Body of pancreas (tissue), 4 donors: ENCODE results near the gene DOCK3. TPM values are rescaled to one million over a fixed set of nuclear protein-coding genes. Genes with fewer than 3 reads are reported as not detected.
"Not testable (repeated sequence)": the region's sequence is repeated elsewhere in the genome, so short reads cannot be mapped to it uniquely, and the experiment has no call there.

Experiments
- ATAC-seq: fragments of 150-250 bp; one replicate; pipeline ENCODE4 v1.9.1; 2016
- DNase-seq, 4 donors: peaks; one replicate each; pipeline ENCODE4 v3.0.0-alpha.2; 2019
- H3K27ac ChIP-seq, 4 donors: fragments of 200-600 bp; sonication (generic); 1 replicate in 3 of 4; 2 replicates in 1 of 4; pipeline versions ENCODE4 v1.5.1 to v1.6.1; 2016 to 2019; ENCODE audit warnings: mild to moderate bottlenecking in 1 of 4, mixed read lengths in 1 of 4, moderate library complexity in 1 of 4
- H3K27me3 ChIP-seq, 2 donors: fragments of 200-600 bp; sonication (generic); one replicate each; pipeline ENCODE4 v1.6.0; 2016; ENCODE audit warnings: mild to moderate bottlenecking in 1 of 2
- H3K36me3 ChIP-seq, 2 donors: fragments of 200-600 bp; sonication (generic); replicated peaks in 1 of 2; 2 replicates each; pipeline ENCODE4 v1.5.1; 2016; ENCODE audit warnings: low read depth in 2 of 2; ENCODE audit not compliant: insufficient read depth in 1 of 2
- H3K4me1 ChIP-seq: fragments of 200-600 bp; sonication (generic); one replicate; pipeline ENCODE4 v1.6.0; 2016
- H3K4me3 ChIP-seq, 2 donors: fragments of 200-600 bp; sonication (generic); 1 replicate in 1 of 2; 2 replicates in 1 of 2; pipeline ENCODE4 v1.5.1; 2016 to 2019
- H3K9me3 ChIP-seq, 3 donors: fragments of 200-600 bp; sonication (generic); 1 replicate in 2 of 3; 2 replicates in 1 of 3; pipeline ENCODE4 v1.5.1; 2016
- CTCF ChIP-seq, 7 experiments: fragments of 450-650 bp in 4 of 7; fragments of 200-600 bp in 3 of 7; sonication (generic) in 3 of 7; IDR thresholded peaks; one replicate each; pipeline ENCODE4 v1.5.1; 2016 to 2019; ENCODE audit warnings: antibody characterized with exemption in 7 of 7
- POLR2A ChIP-seq, 3 donors: fragments of 450-650 bp; IDR thresholded peaks; one replicate each; pipeline ENCODE4 v1.6.1; 2016; ENCODE audit warnings: antibody characterized with exemption in 3 of 3, mild to moderate bottlenecking in 2 of 3
- WGBS, 2 donors: methylation state at CpG; one replicate each; pipeline ENCODE4 v1.1.5; 2017; 5-methylcytosine and 5-hydroxymethylcytosine counted together
- intact Hi-C: fragments of 100-400 bp; cut with DNase I; formaldehyde crosslinking; loops from one replicate; pipeline ENCODE4 v1.15.1; 2023
- total RNA-seq, 2 donors: library from RNA; depleted of rRNA; stranded (reverse); fragments of >200 nt; gene quantifications; one replicate each; pipeline ENCODE4 v1.1.0, GENCODE V29; 2016

The DOCK3 gene
- total RNA-seq, 2 donors from 2014 or later, result 0.52 TPM; not detected in 1

DNA sequence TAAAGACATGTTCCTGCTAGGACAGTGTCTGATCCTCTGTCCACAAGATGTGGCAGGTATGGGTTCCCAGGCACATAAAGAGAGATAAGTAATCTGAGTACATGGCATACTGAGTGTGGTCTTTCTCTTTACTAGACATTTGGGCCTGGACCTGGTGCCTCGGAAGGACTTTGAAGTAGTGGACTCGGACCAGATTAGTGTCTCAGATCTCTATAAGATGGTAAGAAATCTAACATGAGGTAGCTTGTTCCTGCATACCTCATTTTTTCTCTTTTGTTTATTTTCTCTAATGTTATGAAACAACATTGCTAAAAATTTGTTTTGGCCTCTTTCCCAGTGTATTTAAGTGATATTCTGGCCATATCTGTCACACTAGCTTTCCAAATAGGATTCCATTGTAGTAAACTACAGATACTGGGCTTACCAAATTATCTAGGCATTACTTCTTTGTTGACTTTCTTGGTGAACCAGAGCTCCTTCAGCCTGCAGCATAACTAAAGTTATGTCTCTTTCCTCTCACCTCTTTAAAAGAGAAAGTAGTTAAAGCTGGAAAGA is 400.6 kb downstream of the DOCK3 start:
- intact Hi-C loops, result no loop called here
- ATAC-seq, result no peak
- no peaks in the 10 kb centered on the region for H3K9me3 ChIP-seq
- no peak overlapping the region for H3K27ac ChIP-seq
- no peak for DNase-seq
- H3K4me3 ChIP-seq, result no peak overlapping the region
- 28 to 48% methylated on average over 2 of the region's 2 CpGs for WGBS, 2 donors
- peaks cover 10% of the 10 kb centered on the region for H3K4me1 ChIP-seq
- TF ChIP-seq CTCF (IDR thresholded peaks at IDR 0.05) (no peak), POLR2A (IDR thresholded peaks at IDR 0.05) (no peak)
- no peaks in the 10 kb centered on the region for H3K36me3 ChIP-seq
- no peaks in the 10 kb centered on the region for H3K27me3 ChIP-seq

DNA sequence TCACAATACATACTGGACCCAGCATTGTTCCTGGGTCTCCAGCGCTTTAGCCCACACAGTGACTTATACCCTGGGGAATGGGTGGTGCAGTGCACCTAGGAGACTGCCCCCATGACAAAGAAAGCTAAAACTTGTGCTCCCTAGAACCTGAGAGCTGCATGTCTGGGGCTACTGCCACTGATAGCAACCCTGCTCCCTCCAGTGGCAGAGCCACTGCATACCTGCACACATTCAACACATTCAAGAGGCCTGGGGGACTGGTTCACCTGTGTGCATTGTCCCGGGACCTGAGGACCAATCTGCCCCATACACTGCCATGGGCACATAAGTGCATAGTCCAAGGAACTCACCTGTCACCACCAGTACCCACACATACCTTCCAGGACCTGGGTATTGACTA is 407.6 kb downstream of the DOCK3 start:
- DNase-seq, result no peak
- intact Hi-C loops, result no loop called here
- Histone ChIP-seq H3K4me1 (no peaks in the 10 kb centered on the region), H3K9me3 (peaks cover 0 to 11% (median 0%) of the 10 kb centered on the region in 3 donors), H3K36me3 (no peaks in the 10 kb centered on the region), H3K27ac (no peak overlapping the region), H3K4me3 (no peak overlapping the region), H3K27me3 (no peaks in the 10 kb centered on the region)
- ATAC-seq, result no peak
- no peak for TF ChIP-seq POLR2A (IDR thresholded peaks at IDR 0.05)
- no peak for TF ChIP-seq CTCF (IDR thresholded peaks at IDR 0.05)
- 82 to 100% methylated on average over 2 of the region's 2 CpGs for WGBS, 2 donors

DNA sequence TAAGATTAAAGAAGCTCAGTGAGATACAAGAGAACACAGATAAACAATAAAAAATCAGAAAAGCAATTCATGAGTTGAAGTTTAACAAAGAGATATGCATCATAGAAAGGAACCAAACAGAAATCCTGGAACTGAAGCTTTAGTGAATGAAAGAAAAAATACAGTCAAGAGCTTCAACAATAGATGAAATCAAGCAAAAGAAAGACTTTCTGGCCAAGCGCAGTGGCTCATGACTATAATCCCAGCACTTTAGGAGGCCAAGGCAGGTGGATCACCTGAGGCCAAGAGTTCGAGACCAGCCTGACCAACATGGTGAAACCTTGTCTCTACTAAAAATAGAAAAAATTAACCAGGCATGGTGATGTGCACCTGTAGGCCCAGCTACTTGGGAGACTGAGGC is 408.8 kb downstream of the DOCK3 start:
- H3K36me3 ChIP-seq, result no peaks in the 10 kb centered on the region
- DNase-seq, result no peak
- no peak overlapping the region for H3K27ac ChIP-seq
- no peaks in the 10 kb centered on the region for H3K4me1 ChIP-seq
- intact Hi-C loops, result no loop called here
- 88 to 93% methylated on average over 2 of the region's 2 CpGs for WGBS, 2 donors
- ATAC-seq, result no peak
- TF ChIP-seq POLR2A (IDR thresholded peaks at IDR 0.05), result no peak
- TF ChIP-seq CTCF (IDR thresholded peaks at IDR 0.05), result no peak
- no peak overlapping the region for H3K4me3 ChIP-seq
- no peaks in the 10 kb centered on the region for H3K27me3 ChIP-seq
- H3K9me3 ChIP-seq, result peaks cover 0 to 11% (median 0%) of the 10 kb centered on the region in 3 donors

DNA sequence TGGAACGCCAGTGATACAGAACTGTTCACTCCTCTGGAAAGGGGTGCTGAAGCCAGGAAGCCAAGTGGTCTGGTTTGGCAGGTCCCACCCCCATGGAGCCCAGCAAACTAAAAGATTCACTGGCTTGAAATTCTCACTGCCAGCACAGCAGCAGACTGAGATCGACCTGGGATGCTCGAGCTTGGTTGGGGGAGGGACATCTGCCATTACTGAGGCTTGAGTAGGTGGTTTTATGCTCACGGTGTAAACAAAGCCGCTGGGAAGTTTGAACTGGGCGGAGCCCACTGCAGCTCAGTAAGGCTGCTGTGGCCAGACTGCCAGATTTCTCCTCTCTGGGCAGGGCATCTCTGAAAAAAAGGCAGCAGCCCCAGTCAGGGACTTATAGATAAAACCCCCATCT is 417.4 kb downstream of the DOCK3 start:
- 35 to 39% methylated on average over 6 of the region's 6 CpGs for WGBS, 2 donors
- intact Hi-C loops, result not testable (repeated sequence)

DNA sequence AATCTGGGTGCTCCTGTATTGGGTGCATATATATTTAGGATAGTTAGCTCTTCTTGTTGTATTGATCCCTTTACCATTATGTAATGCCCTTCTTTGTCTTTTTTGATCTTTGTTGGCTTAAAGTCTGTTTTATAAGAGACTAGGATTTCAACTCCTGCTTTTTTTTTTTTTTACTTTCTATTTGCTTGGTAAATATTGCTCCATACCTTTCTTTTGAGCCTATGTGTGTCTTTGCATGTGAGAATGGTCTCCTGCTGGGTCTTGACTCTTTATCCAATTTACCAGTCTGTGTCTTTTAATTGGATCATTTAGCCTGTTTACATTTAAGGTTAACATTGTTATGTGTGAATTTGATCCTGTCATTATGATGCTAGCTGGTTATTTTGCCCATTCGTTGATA is 420.1 kb downstream of the DOCK3 start:
- H3K36me3 ChIP-seq, H3K4me3 ChIP-seq, H3K4me1 ChIP-seq, H3K27ac ChIP-seq, ATAC-seq, intact Hi-C loops, H3K27me3 ChIP-seq, DNase-seq, H3K9me3 ChIP-seq: not testable (repeated sequence)
- WGBS, 2 donors, result 8 to 33% methylated on average over 1 of the region's 1 CpG

More for the DNA sequence above, 417.4 kb downstream of the DOCK3 start:
- not testable (repeated sequence) for H3K4me3 ChIP-seq, H3K36me3 ChIP-seq, H3K9me3 ChIP-seq, H3K27me3 ChIP-seq, H3K4me1 ChIP-seq, DNase-seq, ATAC-seq, H3K27ac ChIP-seq
